ENCODE results near the gene MS4A7. TPM values are rescaled to one million over a fixed set of nuclear protein-coding genes. Genes with fewer than 3 reads are reported as not detected.

MS4A7 gene
- total and polyA plus RNA-seq, 2 experiments from 2014 or later, result not detected

- Histone ChIP-seq H3K9me3 (ENCODE audit: low read depth) (no peaks in the 10 kb centered on the region), H3K9ac (no peak overlapping the region), H3K79me2 (ENCODE audit: insufficient read depth) (no peaks in the 10 kb centered on the region), H2AFZ (no peak overlapping the region), H3K4me3 (no peak overlapping the region), H3K36me3 (ENCODE audit: low read depth) (no peaks in the 10 kb centered on the region), H3K27ac (no peak overlapping the region), H3F3A (ENCODE audit: insufficient read depth) (no peaks in the 10 kb centered on the region), H3K9me2 (ENCODE audit: insufficient read depth) (no peaks in the 10 kb centered on the region), H4K20me1 (ENCODE audit: insufficient read depth) (no peaks in the 10 kb centered on the region), H3K4me1 (ENCODE audit: insufficient read depth) (no peaks in the 10 kb centered on the region), H3K27me3 (replicated peaks; ENCODE audit: insufficient read depth) (no peaks in the 10 kb centered on the region), H3K4me2 (ENCODE audit: unreplicated experiment) (no peak overlapping the region)
- no peak for DNase-seq
- TF ChIP-seq EZH2 (IDR thresholded peaks at IDR 0.05; ENCODE audit: insufficient read depth, poor library complexity, severe bottlenecking), result no peak
- no peak for TF ChIP-seq EZH2phosphoT487 (IDR thresholded peaks at IDR 0.05; ENCODE audit: insufficient read depth, low read depth)
- WGBS, 2 experiments (ENCODE audit: low coverage in 1 of 2, low lambda C conversion rate in 2 of 2, missing lambda C conversion rate in 2 of 2), result 11 to 24% methylated on average over 4 of the region's 4 CpGs
- in situ Hi-C loops (cut with MboI), result no loop called here
These were observed 55.1 kb downstream of the MS4A7 start for GRCh38 chr11:60433401-60433800.

Other genes starting within 250 kb of the MS4A7 start
- not detected in 2 replicates for gene MS4A6A, start 195.4 kb upstream of the MS4A7 start, total RNA-seq (2014; rRNA removed; shearing (Covaris generic))
- gene MS4A6A, start 195.4 kb upstream of the MS4A7 start, polyA plus RNA-seq (2016; fragmentation: Nextera tagmentation; extraction: Ambion mirVana), result not detected in 2 replicates
- gene MS4A4E, start 135.4 kb upstream of the MS4A7 start, total RNA-seq (2014; rRNA removed; shearing (Covaris generic)), result not detected in 2 replicates
- not detected in 2 replicates for gene MS4A4E, start 135.4 kb upstream of the MS4A7 start, polyA plus RNA-seq (2016; fragmentation: Nextera tagmentation; extraction: Ambion mirVana)
- not detected in 2 replicates for gene MS4A4A, start 97.9 kb upstream of the MS4A7 start, total RNA-seq (2014; rRNA removed; shearing (Covaris generic))
- gene MS4A4A, start 97.9 kb upstream of the MS4A7 start, polyA plus RNA-seq (2016; fragmentation: Nextera tagmentation; extraction: Ambion mirVana), result not detected in 2 replicates
- gene MS4A6E, start 51.3 kb upstream of the MS4A7 start, total RNA-seq (2014; rRNA removed; shearing (Covaris generic)), result not detected in 2 replicates
- gene MS4A6E, start 51.3 kb upstream of the MS4A7 start, polyA plus RNA-seq (2016; fragmentation: Nextera tagmentation; extraction: Ambion mirVana), result not detected in 2 replicates
- not detected in 2 replicates for gene MS4A14, start 17.9 kb downstream of the MS4A7 start, total RNA-seq (2014; rRNA removed; shearing (Covaris generic))
- gene MS4A14, start 17.9 kb downstream of the MS4A7 start, polyA plus RNA-seq (2016; fragmentation: Nextera tagmentation; extraction: Ambion mirVana), result not detected in 2 replicates
- not detected in 2 replicates for gene MS4A5, start 51.0 kb downstream of the MS4A7 start, total RNA-seq (2014; rRNA removed; shearing (Covaris generic))
- not detected in 2 replicates for gene MS4A5, start 51.0 kb downstream of the MS4A7 start, polyA plus RNA-seq (2016; fragmentation: Nextera tagmentation; extraction: Ambion mirVana)
- not detected in 2 replicates for gene MS4A1, start 77.3 kb downstream of the MS4A7 start, total RNA-seq (2014; rRNA removed; shearing (Covaris generic))
- 0.13 and 0.20 TPM in 2 replicates for gene MS4A1, start 77.3 kb downstream of the MS4A7 start, polyA plus RNA-seq (2016; fragmentation: Nextera tagmentation; extraction: Ambion mirVana)
- gene MS4A12, start 114.2 kb downstream of the MS4A7 start, total RNA-seq (2014; rRNA removed; shearing (Covaris generic)), result not detected in 2 replicates
- gene MS4A12, start 114.2 kb downstream of the MS4A7 start, polyA plus RNA-seq (2016; fragmentation: Nextera tagmentation; extraction: Ambion mirVana), result not detected in 2 replicates
- gene MS4A13, start 136.9 kb downstream of the MS4A7 start, total RNA-seq (2014; rRNA removed; shearing (Covaris generic)), result not detected in 2 replicates
- gene MS4A13, start 136.9 kb downstream of the MS4A7 start, polyA plus RNA-seq (2016; fragmentation: Nextera tagmentation; extraction: Ambion mirVana), result not detected in 2 replicates

Data from GM23248 (cell line).